Gastrocnemius medialis (tissue), 4 donors: ENCODE measurements around the gene ELF4.

ENCODE experiments used
- CTCF ChIP-seq, 5 experiments: fragments of 450-650 bp in 3 of 5; fragments of 200-600 bp in 2 of 5; sonication (generic) in 2 of 5; IDR thresholded peaks in 4 of 5; conservative IDR thresholded peaks in 1 of 5; 1 replicate in 4 of 5; 2 replicates in 1 of 5; pipeline ENCODE4 v1.5.1; 2016 to 2019; ENCODE audit warnings: antibody characterized with exemption in 5 of 5, mild to moderate bottlenecking in 3 of 5, moderate library complexity in 3 of 5
- POLR2A ChIP-seq, 2 donors: fragments of 450-650 bp; IDR thresholded peaks; one replicate each; pipeline ENCODE4 v1.6.1; 2017; ENCODE audit warnings: antibody characterized with exemption in 2 of 2, mild to moderate bottlenecking in 2 of 2, moderate library complexity in 2 of 2

DNA sequence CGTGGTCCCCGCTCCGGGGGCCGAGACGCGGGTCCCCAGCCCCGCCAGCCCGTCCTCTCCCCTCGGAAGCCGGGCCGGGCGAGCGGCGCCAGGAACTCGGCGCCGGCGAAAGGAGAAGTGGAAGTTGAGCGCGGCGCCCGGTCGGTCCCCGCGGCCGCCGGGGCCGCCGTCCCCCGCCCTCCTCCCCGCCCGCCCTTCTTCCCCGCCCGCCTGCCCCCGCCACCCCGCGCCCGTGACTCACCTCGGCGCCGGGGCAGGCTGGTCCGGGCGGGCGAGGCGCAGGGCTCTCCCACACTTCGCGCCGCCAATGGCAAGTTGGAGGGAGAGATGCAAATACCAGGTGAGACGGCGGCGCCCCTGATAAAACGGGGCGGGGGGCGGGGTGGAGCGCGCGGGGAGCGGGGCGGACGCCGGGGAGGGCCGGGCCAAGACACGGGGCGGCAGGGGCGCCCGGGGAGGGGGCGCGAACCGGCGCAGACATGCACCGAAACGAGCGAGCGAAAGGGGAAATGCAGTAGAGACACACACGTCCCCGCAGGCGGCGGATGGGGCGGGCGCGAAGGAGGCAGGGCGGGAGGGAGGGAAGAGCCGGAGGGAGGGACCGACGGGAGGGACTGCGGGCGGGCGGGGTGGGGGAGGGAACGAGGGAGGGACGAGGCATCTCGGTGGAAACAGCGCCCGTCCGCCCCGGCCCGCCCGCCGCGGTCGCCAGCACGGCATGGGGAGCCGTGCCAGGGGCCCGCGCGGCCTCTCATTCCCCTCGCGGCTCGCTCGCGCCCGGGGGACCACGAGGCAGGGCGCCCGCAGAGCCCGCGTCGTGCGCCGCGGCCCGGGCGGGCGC is at the start of gene ELF4:
- TF ChIP-seq CTCF (IDR thresholded peaks at IDR 0.05 in 4 of 5, conservative IDR thresholded peaks at IDR 0.05 in 1 of 5), result no peak
- peak in 1 of 2 donors; percentile 11 for TF ChIP-seq POLR2A (IDR thresholded peaks at IDR 0.05)
